ENCODE measurements around the gene CKM.

DNA sequence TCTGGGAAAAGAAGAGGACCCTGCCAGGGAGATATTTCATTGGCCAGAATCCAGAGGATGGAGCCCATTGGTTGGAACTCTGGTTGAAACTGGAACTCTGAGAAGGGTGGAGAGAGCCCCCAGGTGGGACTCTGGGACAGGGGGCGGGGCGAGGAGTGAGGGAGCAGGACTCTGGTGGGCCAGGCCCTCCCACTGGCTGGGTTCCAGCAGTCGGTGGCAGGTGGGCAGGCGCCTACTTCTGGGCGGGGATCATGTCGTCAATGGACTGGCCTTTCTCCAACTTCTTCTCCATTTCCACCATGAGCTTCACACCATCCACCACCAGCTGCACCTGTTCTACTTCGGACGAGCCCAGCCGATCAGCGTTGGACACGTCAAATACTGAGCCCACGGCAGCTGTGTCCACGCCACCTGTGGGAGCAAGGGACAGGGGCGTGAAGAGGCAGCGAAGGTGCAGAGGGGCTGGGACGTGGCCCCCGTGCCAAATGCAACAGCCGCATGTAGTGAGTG lies 16.1 kb downstream of the CKM start:
- TF ChIP-seq MAZ (IDR thresholded peaks at IDR 0.05; ENCODE audit: borderline replicate concordance, low read depth, low read length) (no peak), BHLHE40 (IDR thresholded peaks at IDR 0.05; ENCODE audit: low read depth, low read length) (no peak), ZFP36 (IDR thresholded peaks at IDR 0.05; ENCODE audit: borderline replicate concordance, partially characterized antibody) (no peak), CEBPB (IDR thresholded peaks at IDR 0.05) (no peak), SREBF2 (IDR thresholded peaks at IDR 0.05) (no peak), MYC (IDR thresholded peaks at IDR 0.05; ENCODE audit: borderline replicate concordance, low read length) (no peak)
- TF ChIP-seq, protein P1, sequence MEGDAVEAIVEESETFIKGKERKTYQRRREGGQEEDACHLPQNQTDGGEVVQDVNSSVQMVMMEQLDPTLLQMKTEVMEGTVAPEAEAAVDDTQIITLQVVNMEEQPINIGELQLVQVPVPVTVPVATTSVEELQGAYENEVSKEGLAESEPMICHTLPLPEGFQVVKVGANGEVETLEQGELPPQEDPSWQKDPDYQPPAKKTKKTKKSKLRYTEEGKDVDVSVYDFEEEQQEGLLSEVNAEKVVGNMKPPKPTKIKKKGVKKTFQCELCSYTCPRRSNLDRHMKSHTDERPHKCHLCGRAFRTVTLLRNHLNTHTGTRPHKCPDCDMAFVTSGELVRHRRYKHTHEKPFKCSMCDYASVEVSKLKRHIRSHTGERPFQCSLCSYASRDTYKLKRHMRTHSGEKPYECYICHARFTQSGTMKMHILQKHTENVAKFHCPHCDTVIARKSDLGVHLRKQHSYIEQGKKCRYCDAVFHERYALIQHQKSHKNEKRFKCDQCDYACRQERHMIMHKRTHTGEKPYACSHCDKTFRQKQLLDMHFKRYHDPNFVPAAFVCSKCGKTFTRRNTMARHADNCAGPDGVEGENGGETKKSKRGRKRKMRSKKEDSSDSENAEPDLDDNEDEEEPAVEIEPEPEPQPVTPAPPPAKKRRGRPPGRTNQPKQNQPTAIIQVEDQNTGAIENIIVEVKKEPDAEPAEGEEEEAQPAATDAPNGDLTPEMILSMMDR (IDR thresholded peaks at IDR 0.05): no peak
- TF ChIP-seq, protein P2, sequence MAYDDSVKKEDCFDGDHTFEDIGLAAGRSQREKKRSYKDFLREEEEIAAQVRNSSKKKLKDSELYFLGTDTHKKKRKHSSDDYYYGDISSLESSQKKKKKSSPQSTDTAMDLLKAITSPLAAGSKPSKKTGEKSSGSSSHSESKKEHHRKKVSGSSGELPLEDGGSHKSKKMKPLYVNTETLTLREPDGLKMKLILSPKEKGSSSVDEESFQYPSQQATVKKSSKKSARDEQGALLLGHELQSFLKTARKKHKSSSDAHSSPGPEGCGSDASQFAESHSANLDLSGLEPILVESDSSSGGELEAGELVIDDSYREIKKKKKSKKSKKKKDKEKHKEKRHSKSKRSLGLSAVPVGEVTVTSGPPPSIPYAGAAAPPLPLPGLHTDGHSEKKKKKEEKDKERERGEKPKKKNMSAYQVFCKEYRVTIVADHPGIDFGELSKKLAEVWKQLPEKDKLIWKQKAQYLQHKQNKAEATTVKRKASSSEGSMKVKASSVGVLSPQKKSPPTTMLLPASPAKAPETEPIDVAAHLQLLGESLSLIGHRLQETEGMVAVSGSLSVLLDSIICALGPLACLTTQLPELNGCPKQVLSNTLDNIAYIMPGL (CRISPR knock-in tag; IDR thresholded peaks at IDR 0.05; ENCODE audit: borderline replicate concordance): no peak
- TF ChIP-seq, protein P3, sequence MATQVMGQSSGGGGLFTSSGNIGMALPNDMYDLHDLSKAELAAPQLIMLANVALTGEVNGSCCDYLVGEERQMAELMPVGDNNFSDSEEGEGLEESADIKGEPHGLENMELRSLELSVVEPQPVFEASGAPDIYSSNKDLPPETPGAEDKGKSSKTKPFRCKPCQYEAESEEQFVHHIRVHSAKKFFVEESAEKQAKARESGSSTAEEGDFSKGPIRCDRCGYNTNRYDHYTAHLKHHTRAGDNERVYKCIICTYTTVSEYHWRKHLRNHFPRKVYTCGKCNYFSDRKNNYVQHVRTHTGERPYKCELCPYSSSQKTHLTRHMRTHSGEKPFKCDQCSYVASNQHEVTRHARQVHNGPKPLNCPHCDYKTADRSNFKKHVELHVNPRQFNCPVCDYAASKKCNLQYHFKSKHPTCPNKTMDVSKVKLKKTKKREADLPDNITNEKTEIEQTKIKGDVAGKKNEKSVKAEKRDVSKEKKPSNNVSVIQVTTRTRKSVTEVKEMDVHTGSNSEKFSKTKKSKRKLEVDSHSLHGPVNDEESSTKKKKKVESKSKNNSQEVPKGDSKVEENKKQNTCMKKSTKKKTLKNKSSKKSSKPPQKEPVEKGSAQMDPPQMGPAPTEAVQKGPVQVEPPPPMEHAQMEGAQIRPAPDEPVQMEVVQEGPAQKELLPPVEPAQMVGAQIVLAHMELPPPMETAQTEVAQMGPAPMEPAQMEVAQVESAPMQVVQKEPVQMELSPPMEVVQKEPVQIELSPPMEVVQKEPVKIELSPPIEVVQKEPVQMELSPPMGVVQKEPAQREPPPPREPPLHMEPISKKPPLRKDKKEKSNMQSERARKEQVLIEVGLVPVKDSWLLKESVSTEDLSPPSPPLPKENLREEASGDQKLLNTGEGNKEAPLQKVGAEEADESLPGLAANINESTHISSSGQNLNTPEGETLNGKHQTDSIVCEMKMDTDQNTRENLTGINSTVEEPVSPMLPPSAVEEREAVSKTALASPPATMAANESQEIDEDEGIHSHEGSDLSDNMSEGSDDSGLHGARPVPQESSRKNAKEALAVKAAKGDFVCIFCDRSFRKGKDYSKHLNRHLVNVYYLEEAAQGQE (IDR thresholded peaks at IDR 0.05): no peak
- TF ChIP-seq, protein P4, sequence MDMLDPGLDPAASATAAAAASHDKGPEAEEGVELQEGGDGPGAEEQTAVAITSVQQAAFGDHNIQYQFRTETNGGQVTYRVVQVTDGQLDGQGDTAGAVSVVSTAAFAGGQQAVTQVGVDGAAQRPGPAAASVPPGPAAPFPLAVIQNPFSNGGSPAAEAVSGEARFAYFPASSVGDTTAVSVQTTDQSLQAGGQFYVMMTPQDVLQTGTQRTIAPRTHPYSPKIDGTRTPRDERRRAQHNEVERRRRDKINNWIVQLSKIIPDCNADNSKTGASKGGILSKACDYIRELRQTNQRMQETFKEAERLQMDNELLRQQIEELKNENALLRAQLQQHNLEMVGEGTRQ (IDR thresholded peaks at IDR 0.05): no peak
